ENCODE measurements around the gene MAPK8IP1. TPM values are rescaled to one million over a fixed set of nuclear protein-coding genes. Genes with fewer than 3 reads are reported as not detected.

Gene MAPK8IP1
- total RNA-seq, 1 donor from 2014 or later, result 13.2 TPM

- H3K27me3 ChIP-seq (ENCODE audit: control insufficient read depth, insufficient read depth, low read length), result no peaks in the 10 kb centered on the region
- DNase-seq (ENCODE audit: low read depth), result no peak
Measured at GRCh38 chr11:45877221-45877620, 8.2 kb upstream of the MAPK8IP1 start.

GRCh38 chr11:45877845-45878244 lies 7.6 kb upstream of the MAPK8IP1 start:
- peaks cover 2% of the 10 kb centered on the region for H3K36me3 ChIP-seq (ENCODE audit: control insufficient read depth, insufficient read depth, low read length)
- no peak overlapping the region for H3K4me3 ChIP-seq (ENCODE audit: low read depth, low read length)
- H3K27me3 ChIP-seq (ENCODE audit: control insufficient read depth, insufficient read depth, low read length), result no peaks in the 10 kb centered on the region
- no peak for DNase-seq (ENCODE audit: low read depth)
- TF ChIP-seq CTCF (IDR thresholded peaks at IDR 0.05; ENCODE audit: insufficient read depth, low read length, poor library complexity, severe bottlenecking), result no peak

More at GRCh38 chr11:45877221-45877620, 8.2 kb upstream of the MAPK8IP1 start:
- no peak for TF ChIP-seq CTCF (IDR thresholded peaks at IDR 0.05; ENCODE audit: insufficient read depth, low read length, poor library complexity, severe bottlenecking)
- Histone ChIP-seq H3K36me3 (ENCODE audit: control insufficient read depth, insufficient read depth, low read length) (peaks cover 2% of the 10 kb centered on the region), H3K4me3 (ENCODE audit: low read depth, low read length) (no peak overlapping the region)

- TF ChIP-seq CTCF (IDR thresholded peaks at IDR 0.05; ENCODE audit: insufficient read depth, low read length, poor library complexity, severe bottlenecking), result no peak
Measured at GRCh38 chr11:45879803-45880686, 5.4 kb upstream of the MAPK8IP1 start.

GRCh38 chr11:45880772-45881570 lies 4.5 kb upstream of the MAPK8IP1 start:
- H3K27me3 ChIP-seq (ENCODE audit: control insufficient read depth, insufficient read depth, low read length), result peaks cover 3% of the 10 kb centered on the region
- H3K4me3 ChIP-seq (ENCODE audit: low read depth, low read length), result no peak overlapping the region
- no peaks in the 10 kb centered on the region for H3K36me3 ChIP-seq (ENCODE audit: control insufficient read depth, insufficient read depth, low read length)
- TF ChIP-seq CTCF (IDR thresholded peaks at IDR 0.05; ENCODE audit: insufficient read depth, low read length, poor library complexity, severe bottlenecking), result no peak
- no peak for DNase-seq (ENCODE audit: low read depth)

More at GRCh38 chr11:45879803-45880686, 5.4 kb upstream of the MAPK8IP1 start:
- Histone ChIP-seq H3K27me3 (ENCODE audit: control insufficient read depth, insufficient read depth, low read length) (no peaks in the 10 kb centered on the region), H3K36me3 (ENCODE audit: control insufficient read depth, insufficient read depth, low read length) (peaks cover 2% of the 10 kb centered on the region), H3K4me3 (ENCODE audit: low read depth, low read length) (no peak overlapping the region)
- no peak for DNase-seq (ENCODE audit: low read depth)

- DNase-seq (ENCODE audit: low read depth), result no peak
- no peak for TF ChIP-seq CTCF (IDR thresholded peaks at IDR 0.05; ENCODE audit: insufficient read depth, low read length, poor library complexity, severe bottlenecking)
- H3K36me3 ChIP-seq (ENCODE audit: control insufficient read depth, insufficient read depth, low read length), result no peaks in the 10 kb centered on the region
- H3K4me3 ChIP-seq (ENCODE audit: low read depth, low read length), result no peak overlapping the region
- H3K27me3 ChIP-seq (ENCODE audit: control insufficient read depth, insufficient read depth, low read length), result peaks cover 10% of the 10 kb centered on the region
Measured at GRCh38 chr11:45881708-45882368, 3.6 kb upstream of the MAPK8IP1 start.
